Measurements from ENCODE around the gene MRRF.

The MRRF gene

DNA sequence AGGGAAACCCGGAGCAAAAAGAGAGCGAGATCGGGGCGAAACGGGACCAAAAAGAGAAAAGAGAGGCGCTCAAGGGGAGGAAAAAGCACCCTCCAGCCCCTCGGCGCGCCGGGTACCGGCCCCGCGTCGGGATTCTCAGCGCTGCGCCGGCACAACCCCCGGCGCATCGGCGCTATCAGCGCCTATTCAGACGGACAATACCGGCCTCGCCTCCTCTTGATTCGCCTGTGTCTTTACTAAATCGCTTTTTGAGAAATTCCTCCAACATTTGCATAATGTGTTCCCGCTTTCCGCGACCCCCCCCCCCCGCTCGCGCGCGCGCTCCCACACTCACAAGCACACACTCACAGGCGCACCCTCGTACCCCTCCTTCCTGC is 36.5 kb upstream of the MRRF start:
- no peak for DNase-seq (ENCODE audit: low read depth in 1 of 2, low spot score in 1 of 2)

DNA sequence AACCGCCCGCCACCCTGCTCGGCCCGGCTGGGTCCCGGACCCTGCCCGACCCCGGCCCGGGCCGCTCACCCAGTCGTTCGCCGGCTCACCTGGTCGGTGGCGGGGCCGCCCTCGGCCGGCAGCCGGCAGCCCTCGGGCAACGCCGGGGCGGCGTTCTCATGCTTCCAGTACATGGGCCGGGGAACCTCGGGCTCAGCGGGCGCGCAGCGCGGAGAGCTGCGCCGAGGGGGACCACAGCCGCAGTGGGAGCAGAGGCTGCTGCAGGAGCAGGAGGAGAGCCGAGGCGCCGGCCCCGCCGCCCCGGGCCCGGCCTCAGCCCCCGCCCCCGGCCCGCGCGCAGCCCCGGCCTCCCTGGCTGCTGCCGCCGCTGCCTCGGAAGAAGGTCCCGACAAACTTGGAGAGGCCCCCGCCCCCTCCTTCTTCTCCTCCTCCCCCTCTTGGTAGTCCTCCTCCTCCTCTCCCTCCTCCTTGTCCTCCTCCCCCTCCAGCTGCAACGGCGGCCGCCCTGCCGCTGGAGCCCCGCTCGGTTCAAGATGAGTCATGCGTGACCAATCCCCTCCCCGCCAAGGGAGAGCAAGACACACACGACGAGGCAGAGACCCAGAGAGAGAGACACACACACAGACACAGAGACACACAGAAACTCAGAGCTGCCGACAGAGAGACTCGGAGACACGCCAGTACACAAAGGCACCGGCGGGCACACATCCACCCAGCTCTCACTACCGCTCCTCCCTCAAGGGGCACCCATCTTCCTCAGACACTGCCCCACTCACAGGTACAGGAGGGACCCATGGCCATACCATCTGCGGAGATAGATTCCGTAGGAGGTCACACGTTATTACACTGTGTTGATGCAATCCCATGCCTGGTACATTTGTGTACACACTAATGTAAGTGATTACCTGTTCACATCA is 35.9 kb upstream of the MRRF start, which contains the start of gene LHX6:
Gene LHX6 (minus strand): TSS at position 390 of the 917 bp plus-strand sequence. CDS start 217 bp downstream, at position 173.
- no peak for DNase-seq (ENCODE audit: low read depth in 1 of 2, low spot score in 1 of 2)

- DNase-seq (ENCODE audit: low read depth in 1 of 2, low spot score in 1 of 2) = no peak
Measured at GRCh38 chr9:122229485-122229837, 35.2 kb upstream of the MRRF start.

DNA sequence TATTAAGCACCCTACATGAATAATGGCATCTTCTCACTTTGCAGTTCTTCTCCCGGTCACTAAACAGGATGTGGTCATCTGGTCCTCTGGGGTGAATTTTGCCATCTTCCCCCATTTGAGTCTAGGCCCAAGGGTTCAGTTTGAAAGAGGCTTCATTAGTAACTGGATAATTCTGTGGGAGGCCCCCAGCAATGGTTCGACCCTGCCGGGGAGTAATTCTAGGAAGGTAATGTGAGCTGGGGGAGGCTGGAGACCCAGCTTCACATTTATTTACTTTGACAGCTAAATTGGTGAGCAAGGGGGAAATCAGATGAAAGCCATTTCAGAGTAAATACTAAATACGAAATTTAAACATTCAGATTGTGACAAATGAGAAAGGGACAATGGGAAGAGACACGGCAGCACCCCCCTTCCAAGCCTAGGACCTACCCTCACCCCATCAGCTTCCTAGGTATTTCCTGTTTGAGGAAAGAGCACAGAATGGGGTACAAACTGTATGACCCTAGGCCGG is 31.8 kb upstream of the MRRF start:
- no peak for DNase-seq (ENCODE audit: low read depth in 1 of 2, low spot score in 1 of 2)

DNA sequence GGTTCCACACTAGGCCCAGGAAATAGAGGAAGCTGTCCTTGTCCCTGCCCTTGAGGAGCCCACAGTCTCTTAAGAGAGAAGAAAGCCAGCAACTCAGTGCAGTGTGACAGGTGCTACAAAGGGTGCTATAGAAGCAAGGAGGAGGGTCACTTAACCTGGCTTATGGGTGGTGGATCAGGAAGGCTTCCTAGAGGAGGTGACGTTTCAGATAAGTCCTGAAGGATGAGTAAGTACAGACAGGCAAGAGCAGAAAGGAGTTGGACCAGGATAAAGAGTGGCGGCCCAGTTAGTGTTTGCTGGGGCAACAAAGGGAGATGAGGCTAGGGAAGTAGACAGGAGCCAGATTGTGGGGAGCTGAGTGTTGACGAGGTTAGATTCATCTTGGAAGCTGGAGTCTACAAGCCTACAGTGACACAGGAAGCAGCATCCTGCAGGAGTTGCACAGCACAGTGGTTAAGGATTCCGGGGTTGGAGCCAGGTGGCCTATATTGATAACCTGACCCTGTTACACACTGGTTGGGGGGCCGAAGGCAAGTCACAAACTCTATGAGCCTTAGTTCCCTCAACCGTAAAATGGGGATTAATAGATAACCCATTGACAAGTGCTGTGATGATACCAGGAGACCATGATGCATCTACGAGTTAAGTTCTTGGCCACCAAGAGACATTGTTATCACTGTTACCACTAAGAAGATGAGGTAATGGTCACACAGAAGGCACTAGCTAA is 30.5 kb upstream of the MRRF start:
- DNase-seq (ENCODE audit: low read depth in 1 of 2, low spot score in 1 of 2) = no peak

- DNase-seq (ENCODE audit: low read depth in 1 of 2, low spot score in 1 of 2) = no peak
Measured at GRCh38 chr9:122236681-122237080, 28.0 kb upstream of the MRRF start.

DNA sequence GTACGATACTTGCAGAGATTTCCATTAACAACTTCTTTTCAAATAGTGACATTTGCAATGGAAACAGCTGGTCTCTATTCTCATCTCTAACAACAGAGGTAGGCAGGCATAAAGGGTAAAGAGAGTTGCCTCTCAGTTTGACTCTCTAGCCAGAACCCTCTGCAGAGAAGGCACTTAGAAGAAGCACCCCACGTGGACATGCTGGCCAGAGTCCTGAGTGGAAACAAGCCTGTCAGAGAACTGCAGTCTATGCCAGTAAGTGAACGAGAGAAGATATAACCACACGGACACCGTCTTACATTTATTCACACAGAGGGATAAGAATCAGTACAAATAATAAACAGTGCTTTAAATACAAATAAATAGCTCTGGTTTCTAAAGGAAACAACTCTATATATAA is 25.0 kb upstream of the MRRF start:
- DNase-seq (ENCODE audit: low read depth in 1 of 2, low spot score in 1 of 2) = no peak

DNA sequence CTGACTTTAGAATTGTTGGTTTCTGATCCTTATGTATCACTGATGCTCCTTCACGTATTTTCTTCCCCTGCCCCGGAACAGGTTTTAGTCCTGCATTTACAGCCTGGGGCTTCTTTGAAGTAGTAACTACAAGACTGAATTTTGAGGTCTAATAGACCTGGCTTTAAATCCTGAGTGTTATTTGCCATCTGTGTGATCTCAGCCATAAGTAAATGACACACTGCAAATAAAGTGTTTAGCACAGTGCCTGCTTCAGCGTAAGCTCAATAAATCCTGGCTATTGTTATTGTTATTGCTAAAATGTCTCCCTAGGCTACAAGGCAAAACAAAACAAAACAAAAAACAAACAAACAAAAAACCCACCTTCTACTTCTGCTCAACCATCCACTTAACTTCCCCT is 20.3 kb upstream of the MRRF start:
- no peak for DNase-seq (ENCODE audit: low read depth in 1 of 2, low spot score in 1 of 2)

- no peak for DNase-seq (ENCODE audit: low read depth in 1 of 2, low spot score in 1 of 2)
Measured at GRCh38 chr9:122246666-122247065, 18.0 kb upstream of the MRRF start.

- no peak for DNase-seq (ENCODE audit: low read depth in 1 of 2, low spot score in 1 of 2)
Measured at GRCh38 chr9:122248448-122248865, 16.2 kb upstream of the MRRF start.

- no peak for DNase-seq (ENCODE audit: low read depth in 1 of 2, low spot score in 1 of 2)
Measured at GRCh38 chr9:122251351-122251750, 13.3 kb upstream of the MRRF start.

DNA sequence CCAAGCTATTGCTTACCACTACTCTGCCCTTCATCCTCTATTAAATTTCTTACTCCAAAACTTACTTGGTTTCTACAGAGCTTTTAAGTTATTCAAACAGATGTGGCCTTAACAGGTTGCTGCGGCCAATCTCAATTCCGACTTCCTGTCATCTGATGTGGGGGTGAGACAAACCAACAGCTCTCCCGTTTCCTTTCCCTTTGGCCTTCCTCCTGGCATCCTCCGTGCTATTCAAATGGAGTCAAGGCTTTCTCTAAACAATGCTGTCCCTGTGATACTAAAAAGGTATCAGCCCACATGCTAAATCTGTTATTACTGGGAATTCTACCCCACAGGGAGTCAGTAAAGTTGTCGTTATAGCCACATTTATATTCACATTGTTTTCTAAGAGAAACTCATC is 11.9 kb upstream of the MRRF start:
- DNase-seq (ENCODE audit: low read depth in 1 of 2, low spot score in 1 of 2) = no peak

DNA sequence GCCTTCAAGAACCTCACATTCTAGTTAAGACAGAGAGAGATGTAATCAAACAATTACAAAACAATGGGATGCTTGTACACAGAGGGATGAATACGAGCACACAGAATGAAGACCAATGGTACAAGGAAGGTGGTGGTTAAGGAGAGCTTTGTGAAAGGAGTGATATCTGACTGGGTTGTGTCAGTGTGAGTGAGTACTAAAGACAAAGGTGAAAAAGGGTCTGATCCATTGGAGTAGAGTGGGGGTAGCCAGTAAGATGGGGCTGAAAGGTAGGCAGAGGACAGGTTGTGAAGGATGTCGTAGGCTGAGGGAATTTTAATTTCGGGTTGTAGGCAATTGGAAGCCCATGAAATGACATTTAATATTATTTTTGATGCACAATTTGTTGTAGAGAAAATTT is 9.9 kb upstream of the MRRF start:
- no peak for DNase-seq (ENCODE audit: low read depth in 1 of 2, low spot score in 1 of 2)

- no peak for DNase-seq (ENCODE audit: low read depth in 1 of 2, low spot score in 1 of 2)
Measured at GRCh38 chr9:122256206-122256605, 8.5 kb upstream of the MRRF start.

GRCh38 chr9:122258886-122259415 is 5.7 kb upstream of the MRRF start:
- DNase-seq (ENCODE audit: low read depth in 1 of 2, low spot score in 1 of 2) = no peak

- DNase-seq (ENCODE audit: low read depth in 1 of 2, low spot score in 1 of 2) = no peak
Measured at GRCh38 chr9:122261469-122261881, 3.2 kb upstream of the MRRF start.

- DNase-seq (ENCODE audit: low read depth in 1 of 2, low spot score in 1 of 2) = no peak
Measured at GRCh38 chr9:122262073-122262472, 2.6 kb upstream of the MRRF start.

GRCh38 chr9:122263699-122264349 is 858 bp upstream of the MRRF start:
- DNase-seq (ENCODE audit: low read depth in 1 of 2, low spot score in 1 of 2) = no peak

DNA sequence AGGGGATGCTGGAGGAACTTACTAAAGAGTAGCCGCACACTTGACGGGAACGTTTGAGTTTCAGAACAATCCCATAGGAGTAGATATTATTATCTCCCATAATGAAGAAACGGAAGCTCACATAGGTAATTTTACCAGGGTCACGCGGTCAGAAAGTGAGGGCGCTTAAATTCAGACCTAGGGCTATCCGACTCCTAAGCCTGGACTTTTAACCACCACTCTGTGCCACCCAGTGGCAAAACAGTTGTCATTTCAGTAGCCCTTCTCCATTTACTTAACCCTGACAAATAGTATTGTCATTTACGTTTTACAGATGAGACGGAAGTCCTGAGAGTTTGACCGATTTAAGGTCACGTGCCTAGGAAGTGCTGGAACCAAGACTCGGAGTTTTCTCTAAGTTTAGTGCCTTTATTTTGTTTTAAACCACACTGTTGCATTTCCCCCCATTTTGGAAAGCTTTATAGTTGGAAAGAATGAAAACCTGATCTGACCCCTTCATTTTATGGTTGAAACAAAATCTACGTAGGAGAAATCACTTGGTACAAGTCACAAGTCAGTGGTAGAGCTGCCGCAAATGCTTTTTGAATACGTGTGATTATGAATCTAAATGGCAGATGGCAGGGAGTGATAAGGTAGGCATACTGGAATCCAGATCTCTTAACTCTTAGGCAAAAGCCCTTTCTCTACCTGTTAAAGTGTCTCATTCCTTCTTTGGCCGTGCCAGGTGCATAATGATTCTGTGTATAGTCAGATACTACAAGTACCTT is 650 bp downstream of the MRRF start:
- no peak for DNase-seq (ENCODE audit: low read depth in 1 of 2, low spot score in 1 of 2)

GRCh38 chr9:122268041-122268814 is 3.5 kb downstream of the MRRF start:
- DNase-seq (ENCODE audit: low read depth in 1 of 2, low spot score in 1 of 2) = no peak

Data from stimulated activated CD4-positive, alpha-beta T cell treated with anti-CD3 and anti-CD28 coated beads, Interleukin-15, amount 100 ng/mL, for 1 hour (primary cell).